Measurements from ENCODE around the gene NHEJ1. TPM values are rescaled to one million over a fixed set of nuclear protein-coding genes. Genes with fewer than 3 reads are reported as not detected.

Gene NHEJ1
- total RNA-seq, 4 donors from 2014 or later = 13.2 to 20.9 (median 18.4) TPM

GRCh38 chr2:219106251-219106650 lies 54.4 kb downstream of the NHEJ1 start:
- TF ChIP-seq CTCF (IDR thresholded peaks at IDR 0.05) (no peak), POLR2A (IDR thresholded peaks at IDR 0.05) (no peak)
- 90 to 93% methylated on average over 3 of the region's 3 CpGs for WGBS, 2 donors
- H3K4me3 ChIP-seq (ENCODE audit: low read depth, poor library complexity, severe bottlenecking) = no peak overlapping the region
- no peak for DNase-seq (ENCODE audit: low spot score in 2 of 2)
- intact Hi-C loops (cut with DNase I; ENCODE audit: low total_unique reads) = no loop called here

GRCh38 chr2:219104107-219105035 lies 56.2 kb downstream of the NHEJ1 start:
- intact Hi-C loops (cut with DNase I; ENCODE audit: low total_unique reads) = no loop called here
- H3K4me3 ChIP-seq (ENCODE audit: low read depth, poor library complexity, severe bottlenecking) = no peak overlapping the region
- 76 to 81% methylated on average over 4 of the region's 4 CpGs for WGBS, 2 donors
- no peak for TF ChIP-seq CTCF (IDR thresholded peaks at IDR 0.05)
- TF ChIP-seq POLR2A (IDR thresholded peaks at IDR 0.05) = no peak
- no peak for DNase-seq (ENCODE audit: low spot score in 2 of 2)

- no peak for TF ChIP-seq CTCF (IDR thresholded peaks at IDR 0.05)
- no peak overlapping the region for H3K4me3 ChIP-seq (ENCODE audit: low read depth, poor library complexity, severe bottlenecking)
- 89 to 91% methylated on average over 1 of the region's 1 CpG for WGBS, 2 donors
- intact Hi-C loops (cut with DNase I; ENCODE audit: low total_unique reads) = no loop called here
- no peak for DNase-seq (ENCODE audit: low spot score in 2 of 2)
Measured at GRCh38 chr2:219099329-219099728, 61.3 kb downstream of the NHEJ1 start.

GRCh38 chr2:219095406-219095935 lies 65.1 kb downstream of the NHEJ1 start:
- intact Hi-C loops (cut with DNase I; ENCODE audit: low total_unique reads) = no loop called here
- H3K4me3 ChIP-seq (ENCODE audit: low read depth, poor library complexity, severe bottlenecking) = no peak overlapping the region
- WGBS, 2 donors = 91 to 100% methylated on average over 1 of the region's 1 CpG
- DNase-seq (ENCODE audit: low spot score in 2 of 2) = no peak
- TF ChIP-seq POLR2A (IDR thresholded peaks at IDR 0.05) (no peak), CTCF (IDR thresholded peaks at IDR 0.05) (no peak)

- WGBS, 2 donors = 84 to 91% methylated on average over 3 of the region's 3 CpGs
- intact Hi-C loops (cut with DNase I; ENCODE audit: low total_unique reads) = no loop called here
- no peak for TF ChIP-seq CTCF (IDR thresholded peaks at IDR 0.05)
Measured at GRCh38 chr2:219094171-219094570, 66.4 kb downstream of the NHEJ1 start.

More at GRCh38 chr2:219094171-219094570, 66.4 kb downstream of the NHEJ1 start:
- no peak overlapping the region for H3K4me3 ChIP-seq (ENCODE audit: low read depth, poor library complexity, severe bottlenecking)
- no peak for DNase-seq (ENCODE audit: low spot score in 2 of 2)
